ENCODE results near the gene HNRNPA0.

DNA sequence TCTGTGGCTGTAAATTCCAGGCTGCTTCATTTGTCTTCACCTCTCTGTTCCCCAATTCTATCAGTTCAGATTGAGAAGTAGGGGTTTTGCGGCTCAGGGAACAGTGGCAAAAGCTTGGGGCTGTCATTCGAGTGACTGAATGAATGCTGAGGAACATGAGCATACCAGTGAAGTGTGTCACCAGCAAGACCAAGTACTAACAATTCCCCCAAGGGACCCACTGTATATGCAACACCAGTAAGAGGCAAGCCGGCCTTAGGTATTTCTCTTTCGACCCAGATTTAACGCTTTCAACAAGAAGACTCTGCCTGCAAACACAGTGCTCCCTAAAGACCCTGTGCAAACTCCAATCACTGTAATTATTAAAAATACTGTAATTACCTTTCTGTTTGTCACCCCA is 44.1 kb downstream of the HNRNPA0 start:
- TF ChIP-seq POLR2A (IDR thresholded peaks at IDR 0.05) = no peak
- TF ChIP-seq, protein P1, sequence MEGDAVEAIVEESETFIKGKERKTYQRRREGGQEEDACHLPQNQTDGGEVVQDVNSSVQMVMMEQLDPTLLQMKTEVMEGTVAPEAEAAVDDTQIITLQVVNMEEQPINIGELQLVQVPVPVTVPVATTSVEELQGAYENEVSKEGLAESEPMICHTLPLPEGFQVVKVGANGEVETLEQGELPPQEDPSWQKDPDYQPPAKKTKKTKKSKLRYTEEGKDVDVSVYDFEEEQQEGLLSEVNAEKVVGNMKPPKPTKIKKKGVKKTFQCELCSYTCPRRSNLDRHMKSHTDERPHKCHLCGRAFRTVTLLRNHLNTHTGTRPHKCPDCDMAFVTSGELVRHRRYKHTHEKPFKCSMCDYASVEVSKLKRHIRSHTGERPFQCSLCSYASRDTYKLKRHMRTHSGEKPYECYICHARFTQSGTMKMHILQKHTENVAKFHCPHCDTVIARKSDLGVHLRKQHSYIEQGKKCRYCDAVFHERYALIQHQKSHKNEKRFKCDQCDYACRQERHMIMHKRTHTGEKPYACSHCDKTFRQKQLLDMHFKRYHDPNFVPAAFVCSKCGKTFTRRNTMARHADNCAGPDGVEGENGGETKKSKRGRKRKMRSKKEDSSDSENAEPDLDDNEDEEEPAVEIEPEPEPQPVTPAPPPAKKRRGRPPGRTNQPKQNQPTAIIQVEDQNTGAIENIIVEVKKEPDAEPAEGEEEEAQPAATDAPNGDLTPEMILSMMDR (IDR thresholded peaks at IDR 0.05) = no peak
